GM21390 (cell line): Measurements from ENCODE around the gene ZRANB3.
"Not testable (repeated sequence)": the region's sequence is repeated elsewhere in the genome, so short reads cannot be mapped to it uniquely, and the experiment has no call there.

Experiments
- ATAC-seq: cut with Tn5 transposase; IDR thresholded peaks from one replicate; pipeline ENCODE4 v1.9.1; 2021; ENCODE audit not compliant: unreplicated experiment

The ZRANB3 gene

DNA sequence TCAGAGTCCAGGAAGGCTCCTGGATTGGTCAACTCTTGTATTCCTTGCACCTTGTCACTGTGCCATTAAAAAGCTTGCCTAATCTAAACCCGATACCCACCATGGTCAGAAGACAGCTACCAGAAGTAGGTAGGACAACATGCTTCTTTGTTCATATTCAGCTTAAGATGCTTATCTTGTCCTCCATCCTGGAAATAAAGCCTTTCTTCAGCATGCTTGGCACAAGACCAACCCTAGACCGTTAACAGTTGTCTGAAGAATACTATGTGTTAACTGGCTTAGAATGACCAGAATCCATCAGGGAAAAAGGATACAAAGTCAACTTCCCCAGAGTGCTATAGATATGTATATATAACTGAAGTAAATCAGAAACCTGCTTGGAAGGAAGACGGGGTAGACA, 193.9 kb downstream of the ZRANB3 start:
- no peak for ATAC-seq

DNA sequence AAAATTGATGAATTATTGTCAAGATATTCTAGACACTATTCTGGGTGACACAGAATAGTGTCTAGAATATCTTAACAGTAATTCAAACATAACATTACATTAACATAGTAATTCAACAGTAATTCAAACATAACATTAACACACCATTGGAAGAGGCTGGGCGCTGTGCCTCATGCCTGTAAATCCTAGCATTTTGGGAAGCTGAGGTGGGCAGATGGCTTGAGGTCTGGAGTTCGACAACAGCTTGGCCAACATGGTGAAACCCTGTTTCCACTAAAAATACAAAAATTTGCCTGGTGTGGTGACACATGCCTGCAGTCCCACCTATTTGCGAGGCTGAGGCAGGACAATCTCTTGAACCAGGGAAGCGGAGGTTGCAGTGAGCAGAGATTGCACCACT, 195.8 kb downstream of the ZRANB3 start:
- no peak for ATAC-seq

DNA sequence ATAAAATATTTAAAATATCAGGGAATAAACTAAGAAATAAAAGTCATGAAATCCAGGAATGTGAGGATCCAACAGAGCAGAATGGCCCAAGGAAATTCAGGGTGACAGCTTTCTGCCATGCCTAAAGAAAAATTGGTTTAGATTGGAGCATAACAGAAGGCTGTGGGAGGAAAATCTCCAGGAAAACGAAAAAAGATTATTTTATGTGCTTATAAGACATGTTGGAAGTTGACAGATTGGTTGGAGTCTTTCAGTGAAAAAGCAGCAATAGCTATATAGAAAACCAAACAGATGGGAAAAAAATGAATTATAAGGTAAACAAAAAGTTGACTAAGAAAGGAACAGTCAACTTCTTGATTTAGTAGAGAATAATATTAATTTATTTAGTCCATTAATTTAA, 203.9 kb downstream of the ZRANB3 start:
- no peak for ATAC-seq

DNA sequence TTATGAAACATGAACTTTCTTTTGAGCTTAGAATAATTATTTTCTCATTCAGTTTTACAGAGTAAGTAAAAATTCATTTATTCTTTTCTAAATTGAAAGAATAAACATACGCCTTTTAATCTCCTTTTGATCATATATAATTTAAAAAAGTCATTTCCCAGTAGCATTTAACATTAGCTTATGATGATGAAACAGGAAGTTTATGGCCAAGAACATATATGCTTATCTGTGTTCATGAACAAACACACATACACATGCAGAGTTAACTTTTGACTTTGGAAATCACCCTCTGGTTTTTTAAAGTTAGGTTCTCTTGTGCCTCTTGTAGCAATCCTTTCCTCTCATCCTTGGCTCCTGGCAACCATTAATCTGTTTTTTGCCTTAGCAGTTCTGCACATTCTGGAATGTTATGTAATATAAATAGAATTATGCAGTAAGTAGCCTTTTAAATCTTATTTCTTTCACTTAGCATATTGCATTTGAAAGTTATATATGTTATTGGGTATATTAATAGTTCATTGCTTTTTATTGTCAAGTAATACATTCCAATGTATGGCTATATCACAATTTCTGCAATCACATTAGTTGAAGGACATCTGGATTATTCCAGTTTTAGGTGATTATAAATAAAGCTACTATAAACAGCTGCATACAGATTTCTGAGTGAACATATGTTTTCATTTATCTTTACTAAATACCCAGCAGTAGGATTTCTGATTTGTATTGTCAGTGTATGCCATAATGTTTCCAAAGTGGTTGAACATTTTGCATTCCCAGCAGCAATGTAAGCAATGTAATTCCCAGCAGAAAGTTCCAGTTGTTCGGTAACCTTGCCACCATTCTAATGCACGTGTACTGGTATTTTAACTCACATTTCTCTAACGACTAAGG, 210.3 kb downstream of the ZRANB3 start:
- ATAC-seq = no peak

DNA sequence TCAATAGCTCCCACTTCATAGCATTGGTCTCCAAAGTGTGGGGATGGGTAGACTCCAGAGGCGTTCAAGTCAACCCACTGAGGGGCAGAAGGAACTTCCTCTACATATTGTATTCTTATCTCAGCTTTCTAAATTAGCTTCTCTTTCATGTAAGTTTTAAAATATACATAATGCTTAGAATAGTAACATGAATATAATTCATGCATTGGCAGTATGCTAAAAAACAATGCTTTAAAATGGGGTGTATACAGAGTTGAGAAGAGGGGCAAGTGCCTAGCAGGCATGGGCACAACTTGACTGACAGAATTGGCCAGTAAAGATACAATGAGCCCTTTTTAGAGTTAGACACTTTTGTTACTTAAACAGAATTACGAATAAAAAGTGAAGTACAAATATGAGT, 212.2 kb downstream of the ZRANB3 start:
- ATAC-seq = no peak

DNA sequence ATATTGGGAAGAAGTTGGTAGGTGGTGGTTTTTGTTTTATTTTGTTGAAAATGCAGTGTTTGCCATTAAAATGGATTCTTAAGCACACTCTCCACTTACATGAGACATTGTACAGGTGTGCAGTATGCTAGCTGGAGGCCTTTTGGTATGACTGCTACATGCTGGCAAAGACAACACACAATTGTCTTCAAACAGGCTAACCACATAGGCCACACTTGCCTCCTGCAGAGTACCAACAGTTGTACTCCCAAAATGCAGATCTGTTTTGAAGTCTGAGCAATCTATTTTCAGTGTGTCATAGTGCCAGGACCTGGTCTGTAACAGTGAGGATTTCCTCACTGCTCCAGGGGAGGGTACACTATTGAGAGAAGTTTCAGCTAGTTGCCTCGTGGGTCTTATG, 213.6 kb downstream of the ZRANB3 start:
- ATAC-seq = no peak

DNA sequence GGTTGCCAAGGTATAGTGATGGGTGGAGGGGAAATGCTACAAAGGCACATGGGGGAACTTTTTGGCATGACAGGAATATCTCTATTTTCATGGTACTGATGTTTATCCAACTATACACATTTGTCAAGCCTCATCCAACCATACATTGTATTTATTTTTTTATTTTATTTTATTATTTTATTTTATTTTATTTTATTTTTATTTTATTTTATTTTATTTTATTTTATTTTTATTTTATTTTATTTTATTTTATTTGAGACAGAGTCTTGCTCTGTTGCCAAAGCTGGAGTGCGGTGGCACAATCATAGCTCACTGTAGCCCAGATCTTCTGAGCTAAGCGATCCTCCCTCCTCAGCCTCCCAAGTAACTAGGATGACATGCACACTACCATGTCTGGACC, 219.1 kb downstream of the ZRANB3 start:
- ATAC-seq = no peak

DNA sequence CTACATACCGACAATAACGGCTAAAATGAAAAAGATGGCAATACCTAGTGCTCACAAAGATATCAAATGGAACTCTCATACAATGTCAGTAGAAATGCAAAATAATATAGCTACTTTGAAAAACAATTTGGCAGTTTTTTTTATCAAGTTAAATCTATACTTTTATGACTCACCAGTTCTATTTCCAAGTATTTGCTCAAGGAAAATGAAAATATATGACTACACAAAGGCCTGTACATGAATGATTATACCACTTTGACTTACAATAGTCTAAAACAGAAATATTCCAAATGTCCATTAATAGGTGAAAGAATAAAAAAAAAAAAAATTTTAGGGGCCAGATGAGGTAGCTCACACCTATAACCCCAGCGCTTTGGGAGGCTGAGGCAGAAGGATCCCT, 219.8 kb downstream of the ZRANB3 start:
- ATAC-seq = no peak

DNA sequence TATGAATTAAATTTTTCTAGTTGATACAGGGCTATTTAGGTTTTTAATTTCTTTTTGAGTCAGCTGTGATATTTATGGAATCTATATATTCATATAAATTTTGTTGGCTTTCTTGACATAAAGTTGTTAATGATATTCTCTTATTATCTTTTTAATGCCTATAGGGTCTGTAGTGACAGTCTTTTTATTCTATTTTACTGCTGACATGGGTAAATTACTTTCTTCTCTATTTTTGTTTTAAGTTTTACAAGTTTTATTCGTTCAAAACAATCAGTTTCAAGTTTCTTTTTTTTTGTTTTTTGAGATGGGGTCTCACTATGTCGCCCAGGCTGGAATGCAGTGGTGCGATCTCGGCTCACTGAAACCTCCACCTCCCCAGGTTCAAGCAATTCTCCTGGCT, 226.3 kb downstream of the ZRANB3 start:
- ATAC-seq = no peak

DNA sequence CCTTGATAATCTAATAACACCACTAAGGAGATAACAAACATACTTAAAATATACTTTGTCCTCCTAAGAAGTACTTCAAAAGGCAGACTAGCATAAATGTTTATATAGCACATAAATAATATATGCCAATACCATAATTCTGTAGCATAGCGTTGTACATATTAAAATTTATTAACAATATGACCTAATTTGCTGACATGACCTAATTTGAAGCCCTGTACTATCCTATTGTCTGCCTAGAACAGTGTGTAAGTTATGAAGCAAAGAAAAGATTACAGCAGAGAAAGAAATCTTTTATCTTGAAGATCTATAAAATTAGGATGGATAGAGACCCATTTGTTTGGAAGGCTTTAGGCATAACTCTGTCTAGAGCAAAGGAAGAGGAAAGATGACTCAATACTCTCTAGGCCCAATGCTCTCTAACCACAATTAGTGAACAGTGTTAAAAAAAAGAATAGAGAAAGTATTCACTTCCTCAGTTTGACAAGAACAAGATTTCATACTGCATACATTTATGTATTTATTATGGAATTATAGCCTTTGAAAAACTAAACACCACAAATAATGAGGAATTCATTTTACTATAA, 231.3 kb downstream of the ZRANB3 start:
- ATAC-seq = peak; percentile 90

DNA sequence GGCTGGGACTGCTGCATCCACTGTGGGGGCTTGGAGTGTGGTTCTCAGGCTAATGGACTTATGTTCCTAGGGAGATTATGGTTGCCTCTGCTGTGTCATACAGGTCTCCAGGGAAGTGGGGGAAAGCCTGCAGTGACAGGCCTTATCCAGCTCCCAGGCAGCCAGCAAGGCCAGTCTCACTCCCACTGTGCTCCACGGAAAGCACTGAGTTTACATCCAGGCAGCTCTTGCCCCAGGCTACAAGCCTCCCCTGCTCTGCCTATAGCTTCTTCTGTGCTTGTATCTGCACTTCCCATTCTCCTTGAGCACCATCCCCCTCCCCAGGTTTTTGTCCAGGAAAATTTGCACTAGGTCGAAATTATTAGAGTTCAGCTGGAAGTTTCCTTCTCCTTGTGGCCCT, 231.9 kb downstream of the ZRANB3 start:
- ATAC-seq = no peak

DNA sequence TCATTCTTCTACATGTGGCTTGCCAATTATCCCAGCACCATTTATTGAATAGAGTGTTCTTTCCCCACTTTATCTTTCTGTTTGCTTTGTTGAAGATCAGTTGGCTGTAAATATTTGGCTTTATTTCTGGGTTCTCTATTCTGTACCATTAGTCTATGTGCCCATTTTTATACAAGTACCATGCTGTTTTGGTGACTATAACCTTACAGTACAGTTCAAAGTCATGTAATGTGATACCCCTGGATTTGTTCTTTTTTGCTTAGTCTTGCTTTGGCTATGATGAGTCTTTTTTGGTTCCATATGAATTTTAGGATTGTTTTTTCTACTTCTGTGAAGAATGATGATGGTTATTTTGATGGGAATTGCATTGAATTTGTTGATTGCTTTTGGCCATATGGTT, 243.9 kb downstream of the ZRANB3 start:
- not testable (repeated sequence) for ATAC-seq

DNA sequence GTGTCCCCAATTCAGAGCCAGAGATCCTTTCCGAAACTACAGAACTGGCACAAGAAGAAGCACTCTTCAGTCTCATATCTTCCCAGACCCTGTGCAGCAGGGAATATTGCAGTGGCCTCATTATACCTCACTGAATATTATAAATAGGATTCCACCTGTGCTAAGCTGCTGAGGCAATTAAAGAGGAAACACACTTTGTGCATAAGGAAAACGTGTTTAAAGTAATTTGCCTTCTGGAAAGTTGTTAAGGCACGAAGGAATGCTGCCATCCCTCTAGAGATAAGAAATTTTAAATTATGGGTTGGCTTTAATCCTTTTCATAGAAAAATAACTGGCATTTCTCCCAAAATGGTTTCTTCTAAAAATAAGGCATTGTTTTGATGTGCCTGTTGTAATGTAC, 245.6 kb downstream of the ZRANB3 start:
- no peak for ATAC-seq

DNA sequence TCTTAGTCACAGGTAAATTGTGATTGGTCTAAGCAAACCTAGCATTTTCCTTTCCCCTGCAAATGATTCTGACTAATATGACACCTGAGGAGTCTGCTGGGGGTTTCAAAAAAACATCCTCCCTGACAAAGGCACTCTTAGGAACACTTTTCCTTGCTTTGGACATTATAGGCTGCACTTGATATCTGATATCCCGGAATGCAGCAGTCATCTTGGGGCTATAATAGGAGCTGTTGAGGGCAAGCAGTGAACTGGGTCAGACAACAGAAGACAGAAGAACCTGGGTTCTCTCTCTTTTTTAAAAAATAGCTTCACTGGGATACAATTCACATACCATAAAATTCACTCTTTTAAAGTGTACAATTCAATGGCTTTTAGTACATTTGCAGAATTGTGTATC, 249.6 kb downstream of the ZRANB3 start:
- ATAC-seq = no peak

DNA sequence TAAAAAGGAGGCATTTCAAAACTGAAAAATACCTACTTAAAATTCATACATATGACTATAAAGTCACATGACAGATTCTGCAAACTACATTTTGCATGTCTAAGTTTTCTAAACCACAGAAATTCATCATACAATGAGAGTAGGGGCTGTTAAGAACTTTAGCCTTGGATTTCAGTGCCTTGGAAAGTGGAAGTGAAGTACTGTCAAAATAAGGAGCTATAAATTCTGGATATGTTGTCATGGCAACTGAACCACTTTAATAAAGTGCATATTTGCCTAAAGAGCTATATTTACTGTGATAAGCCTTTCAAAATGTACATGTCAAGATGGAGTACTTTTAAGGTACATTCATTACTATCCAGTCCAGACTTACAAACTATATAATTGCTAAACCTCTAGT, 251.8 kb downstream of the ZRANB3 start:
- ATAC-seq = no peak

DNA sequence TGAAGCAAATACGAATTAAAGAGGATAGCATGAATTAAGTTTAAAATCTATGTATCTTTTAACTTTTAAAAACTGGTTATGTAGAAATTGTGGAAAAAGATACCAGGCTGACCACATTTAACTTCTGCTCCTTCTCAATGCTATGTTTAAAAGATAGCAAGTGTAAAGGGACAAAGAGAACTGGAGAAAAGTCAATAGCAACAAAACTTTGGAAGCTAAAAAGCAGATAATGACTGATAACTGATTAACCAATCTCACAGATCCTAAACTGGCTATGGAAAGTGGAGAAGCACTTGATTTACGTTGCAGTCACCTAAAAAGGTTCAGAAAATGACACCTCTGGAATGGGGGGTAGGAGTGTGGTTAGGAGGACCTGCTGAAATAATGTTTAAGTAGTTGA, 254.5 kb downstream of the ZRANB3 start:
- no peak for ATAC-seq

DNA sequence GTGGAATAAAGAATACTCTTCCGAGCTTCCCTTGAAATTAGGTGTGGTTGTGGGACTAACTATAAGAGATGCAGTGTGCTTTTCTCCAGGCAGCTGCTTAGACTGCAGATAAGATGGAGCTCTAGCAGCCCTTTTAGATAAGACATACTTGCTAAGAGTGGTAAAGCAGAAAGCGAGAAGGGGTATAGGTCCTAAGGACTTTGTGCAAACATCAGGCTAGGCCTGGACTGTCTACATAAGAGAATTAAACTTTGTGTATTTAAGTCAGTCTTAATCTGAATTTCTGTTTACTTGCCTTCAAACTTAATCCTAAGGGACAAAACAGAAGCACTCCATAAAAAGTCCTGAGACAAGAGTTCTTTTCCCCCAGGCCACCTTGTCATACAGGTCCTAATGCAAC, 260.0 kb downstream of the ZRANB3 start:
- no peak for ATAC-seq

DNA sequence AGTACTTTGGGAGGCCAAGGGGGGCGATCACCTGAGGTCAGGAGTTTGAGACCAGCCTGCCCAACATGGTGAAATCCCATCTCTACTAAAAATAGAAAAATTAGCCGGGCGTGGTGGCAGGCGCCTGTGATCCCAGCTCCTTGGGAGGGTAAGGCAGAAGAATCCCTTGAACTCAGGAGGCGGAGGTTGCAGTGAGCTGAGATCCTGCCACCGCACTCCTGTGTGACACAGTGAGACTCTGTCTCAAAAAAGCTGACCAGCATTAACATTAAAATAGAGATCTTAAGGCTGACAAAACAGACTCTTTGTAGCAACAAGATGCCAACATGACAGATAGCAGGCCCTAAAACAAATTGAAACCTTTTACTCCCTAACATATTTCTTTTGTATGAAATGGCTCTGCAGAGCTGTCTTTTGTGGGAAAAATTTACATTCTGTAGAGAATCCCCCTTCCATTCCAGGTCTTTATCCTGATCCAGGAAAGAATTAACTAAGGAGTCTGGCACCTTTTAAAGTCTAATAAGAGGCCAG, 265.0 kb downstream of the ZRANB3 start:
- ATAC-seq = no peak

DNA sequence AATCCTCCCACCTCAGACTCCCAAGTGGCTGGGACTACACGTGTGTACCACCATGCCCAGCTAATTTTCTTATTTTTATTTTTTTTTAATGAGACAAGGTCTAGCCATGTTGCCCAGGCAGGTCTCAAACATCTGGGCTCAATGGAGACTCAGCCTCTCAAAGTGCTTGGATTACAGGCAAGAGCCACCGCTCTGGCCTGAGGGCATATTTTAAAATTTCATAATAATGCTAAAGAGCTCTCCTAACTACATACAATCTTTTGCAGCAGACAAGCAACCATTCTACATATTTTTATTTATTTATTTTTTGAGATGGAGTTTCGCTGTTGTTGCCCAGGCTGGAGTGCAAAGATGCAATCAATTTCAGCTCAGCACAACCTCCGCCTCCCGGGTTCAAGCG, 271.9 kb downstream of the ZRANB3 start:
- ATAC-seq = no peak

DNA sequence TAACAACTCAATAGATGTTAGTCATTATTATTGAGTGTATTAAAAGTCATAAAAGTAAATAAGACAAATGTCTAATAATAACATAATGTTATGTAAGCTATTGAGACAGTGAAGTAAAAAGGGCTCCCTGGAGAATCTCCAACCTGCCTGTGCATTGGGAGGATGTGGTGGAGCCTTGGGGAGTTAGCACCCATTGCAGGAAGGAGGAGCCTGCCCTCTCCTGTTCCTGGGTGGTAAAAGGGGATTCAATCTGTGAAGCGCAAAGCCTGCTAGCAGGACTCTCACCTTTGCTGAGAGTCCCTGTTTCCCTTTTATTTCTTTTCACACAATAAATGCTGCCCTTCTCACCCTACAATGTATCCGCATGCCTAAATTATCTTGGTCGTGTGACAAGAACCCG, 272.8 kb downstream of the ZRANB3 start:
- no peak for ATAC-seq

DNA sequence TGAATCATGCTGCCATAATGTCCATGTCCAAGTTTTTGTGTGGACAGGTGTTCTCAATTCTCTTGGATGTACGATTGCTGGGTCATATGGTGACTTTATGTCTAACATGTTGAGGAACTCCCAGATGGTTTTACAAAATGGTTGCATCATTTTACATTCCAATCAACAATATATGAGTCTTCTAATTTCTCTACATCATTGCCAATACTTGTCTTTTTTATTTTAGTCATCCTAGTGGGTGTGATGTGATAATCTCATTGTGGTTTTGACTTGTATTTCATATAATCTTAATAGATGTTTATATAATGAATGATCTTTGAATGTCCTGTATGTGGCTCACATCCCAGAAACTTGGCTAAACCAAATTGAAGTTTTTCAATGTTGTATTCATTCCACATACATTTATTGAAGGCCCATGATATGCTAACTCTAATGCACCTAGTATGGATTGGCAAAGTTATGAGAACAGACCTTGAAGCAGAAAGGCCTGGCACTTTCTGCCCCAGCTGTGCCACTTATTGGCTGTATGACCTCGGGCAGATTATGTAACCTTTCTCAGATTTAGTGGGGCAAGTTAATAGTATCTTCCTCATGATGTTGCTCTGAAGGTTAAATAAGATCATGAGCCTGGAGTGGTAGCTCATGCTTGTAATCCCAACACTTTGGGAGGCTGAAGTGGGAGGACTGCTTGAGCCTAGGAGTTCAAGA, 273.5 kb downstream of the ZRANB3 start:
- no peak for ATAC-seq
